Measurements from ENCODE around the gene DAAM2.

DNA sequence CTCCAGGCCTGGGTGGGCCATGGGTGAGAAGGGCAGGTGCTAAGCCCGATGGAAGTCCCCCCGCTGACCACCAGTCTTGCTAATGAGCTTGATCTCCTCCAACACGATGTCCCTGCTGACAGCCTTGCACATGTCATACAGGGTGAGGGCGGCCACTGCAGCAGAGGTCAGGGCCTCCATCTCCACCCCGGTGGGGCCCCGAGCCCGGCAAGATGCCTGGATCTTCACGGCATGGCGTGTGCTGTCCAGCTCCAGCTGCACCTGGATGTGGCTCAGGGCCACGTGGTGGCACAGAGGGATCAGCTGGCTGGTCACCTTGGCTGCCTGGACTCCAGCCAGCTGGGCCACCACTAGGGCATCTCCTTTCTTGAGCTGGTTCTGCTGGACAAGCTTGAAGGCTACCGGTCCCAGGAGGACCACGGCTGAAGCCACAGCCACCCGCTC, 114.2 kb downstream of the DAAM2 start:
- TF ChIP-seq, protein P1, sequence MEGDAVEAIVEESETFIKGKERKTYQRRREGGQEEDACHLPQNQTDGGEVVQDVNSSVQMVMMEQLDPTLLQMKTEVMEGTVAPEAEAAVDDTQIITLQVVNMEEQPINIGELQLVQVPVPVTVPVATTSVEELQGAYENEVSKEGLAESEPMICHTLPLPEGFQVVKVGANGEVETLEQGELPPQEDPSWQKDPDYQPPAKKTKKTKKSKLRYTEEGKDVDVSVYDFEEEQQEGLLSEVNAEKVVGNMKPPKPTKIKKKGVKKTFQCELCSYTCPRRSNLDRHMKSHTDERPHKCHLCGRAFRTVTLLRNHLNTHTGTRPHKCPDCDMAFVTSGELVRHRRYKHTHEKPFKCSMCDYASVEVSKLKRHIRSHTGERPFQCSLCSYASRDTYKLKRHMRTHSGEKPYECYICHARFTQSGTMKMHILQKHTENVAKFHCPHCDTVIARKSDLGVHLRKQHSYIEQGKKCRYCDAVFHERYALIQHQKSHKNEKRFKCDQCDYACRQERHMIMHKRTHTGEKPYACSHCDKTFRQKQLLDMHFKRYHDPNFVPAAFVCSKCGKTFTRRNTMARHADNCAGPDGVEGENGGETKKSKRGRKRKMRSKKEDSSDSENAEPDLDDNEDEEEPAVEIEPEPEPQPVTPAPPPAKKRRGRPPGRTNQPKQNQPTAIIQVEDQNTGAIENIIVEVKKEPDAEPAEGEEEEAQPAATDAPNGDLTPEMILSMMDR (conservative IDR thresholded peaks at IDR 0.05; ENCODE audit: low read depth, low read length) = no peak
- no peak for TF ChIP-seq EZH2 (IDR thresholded peaks at IDR 0.05; ENCODE audit: borderline replicate concordance, low read depth, low read length, poor library complexity, severe bottlenecking)

Measured in A673 (cell line).